GM23338 (cell line): ENCODE results near the gene IL1A. TPM values are rescaled to one million over a fixed set of nuclear protein-coding genes. Genes with fewer than 3 reads are reported as not detected.

Experiments used
- ATAC-seq: fragments of 200-7000 bp; cut with Tn5 transposase; 3 replicates; pipeline ENCODE4 v1.9.1; 2020
- DNase-seq: peaks from one replicate; pipeline ENCODE4 v3.0.0-alpha.2; 2015; ENCODE audit warnings: low spot score
- H2AFZ ChIP-seq: fragments of 200-600 bp; sonication (generic); 2 replicates; pipeline ENCODE4 v1.8.0; 2016; ENCODE audit warnings: antibody characterized with exemption, mild to moderate bottlenecking, moderate library complexity
- H3F3A ChIP-seq: fragments of 200-600 bp; sonication (generic); replicated peaks from 2 replicates; pipeline ENCODE4 v1.8.0; 2017; ENCODE audit warnings: antibody characterized with exemption, mixed run types, low read depth
- H3K27ac ChIP-seq: fragments of 200-600 bp; sonication (generic); 2 replicates; pipeline ENCODE4 v1.6.1; 2016; ENCODE audit warnings: low read depth
- H3K27me3 ChIP-seq: fragments of 200-600 bp; sonication (generic); 2 replicates; pipeline ENCODE4 v1.8.0; 2016; ENCODE audit warnings: mild to moderate bottlenecking, mixed run types, moderate library complexity; ENCODE audit not compliant: insufficient read depth
- H3K36me3 ChIP-seq: fragments of 200-600 bp; sonication (generic); 2 replicates; pipeline ENCODE4 v1.8.0; 2016; ENCODE audit warnings: mild to moderate bottlenecking; ENCODE audit not compliant: insufficient read depth
- H3K4me1 ChIP-seq: fragments of 200-600 bp; sonication (generic); 2 replicates; pipeline ENCODE4 v1.8.0; 2016; ENCODE audit warnings: mild to moderate bottlenecking, moderate library complexity; ENCODE audit not compliant: insufficient read depth
- H3K4me2 ChIP-seq: fragments of 200-600 bp; sonication (generic); 2 replicates; pipeline ENCODE4 v1.7.1; 2017; ENCODE audit warnings: mixed run types
- H3K4me3 ChIP-seq: fragments of 200-600 bp; sonication (generic); 2 replicates; pipeline ENCODE4 v1.6.1; 2016; ENCODE audit warnings: mixed run types
- H3K79me2 ChIP-seq: fragments of 200-600 bp; sonication (generic); replicated peaks from 2 replicates; pipeline ENCODE4 v1.8.0; 2017; ENCODE audit warnings: mild to moderate bottlenecking; ENCODE audit not compliant: insufficient read depth
- H3K9me2 ChIP-seq: fragments of 200-600 bp; sonication (generic); 2 replicates; pipeline ENCODE4 v1.8.0; 2017; ENCODE audit not compliant: insufficient read depth
- H4K20me1 ChIP-seq: fragments of 200-600 bp; sonication (generic); replicated peaks from 2 replicates; pipeline ENCODE4 v1.8.0; 2017; ENCODE audit warnings: mild to moderate bottlenecking; ENCODE audit not compliant: insufficient read depth
- H3K27ac Mint-ChIP-seq: 2 replicates; pipeline ENCODE4 v1.8.0; 2020; ENCODE audit warnings: inconsistent platforms, mild to moderate bottlenecking, moderate library complexity, mixed read lengths
- H3K27me3 Mint-ChIP-seq: 3 replicates; pipeline ENCODE4 v1.8.0; 2022; ENCODE audit warnings: low read depth, mild to moderate bottlenecking, moderate library complexity, mixed read lengths, inconsistent platforms; ENCODE audit not compliant: insufficient read depth, poor library complexity
- H3K36me3 Mint-ChIP-seq: 3 replicates; pipeline ENCODE4 v1.8.0; 2021; ENCODE audit warnings: low read depth, mild to moderate bottlenecking, inconsistent platforms, moderate library complexity, mixed read lengths
- H3K4me1 Mint-ChIP-seq: 3 replicates; pipeline ENCODE4 v1.8.0; 2020; ENCODE audit warnings: mild to moderate bottlenecking, inconsistent platforms, mixed read lengths
- H3K4me3 Mint-ChIP-seq: 3 replicates; pipeline ENCODE4 v1.8.0; 2021; ENCODE audit warnings: moderate library complexity, mild to moderate bottlenecking, inconsistent platforms, mixed read lengths
- H3K9me3 Mint-ChIP-seq: 3 replicates; pipeline ENCODE4 v1.8.0; 2020; ENCODE audit warnings: moderate library complexity, mild to moderate bottlenecking, inconsistent platforms, mixed read lengths
- CREB1 ChIP-seq: fragments of 250-450 bp; sonication (Bioruptor Pico); IDR thresholded peaks from 2 replicates; pipeline ENCODE4 v1.5.0; 2020; ENCODE audit warnings: low read depth, mild to moderate bottlenecking, moderate library complexity
- JUNB ChIP-seq: IDR thresholded peaks from one replicate; pipeline ENCODE4 v1.6.1; 2016; ENCODE audit warnings: antibody characterized with exemption; ENCODE audit not compliant: unreplicated experiment
- POLR2AphosphoS5 ChIP-seq: IDR thresholded peaks from 2 replicates; pipeline ENCODE4 v1.6.1; 2016; ENCODE audit warnings: antibody characterized with exemption, low read depth
- ZNF331 ChIP-seq: fragments of 250-450 bp; sonication (Bioruptor Pico); IDR thresholded peaks from 2 replicates; pipeline ENCODE4 v1.5.0; 2020; ENCODE audit warnings: low read depth, mild to moderate bottlenecking, moderate library complexity
- ZNF462 ChIP-seq: fragments of 250-450 bp; sonication (Bioruptor Pico); IDR thresholded peaks from 2 replicates; pipeline ENCODE4 v1.5.0; 2020; ENCODE audit warnings: mild to moderate bottlenecking, moderate library complexity
- polyA plus RNA-seq: library from polyadenylated mRNA; unstranded; fragments of >200 nt; fragmentation: Nextera tagmentation; extraction: Ambion mirVana; gene quantifications from 2 replicates; pipeline ENCODE4 v1.2.1, GENCODE V29; 2016
- total RNA-seq: library from RNA; depleted of rRNA; stranded (reverse); fragments of >200 nt; shearing (Covaris generic); gene quantifications from 2 replicates; pipeline ENCODE4 v1.2.3, GENCODE V29; 2014
- TF ChIP-seq, protein P1 (sequence below), 2 experiments: fragments of 200-600 bp in 1 of 2; sonication (generic) in 1 of 2; conservative IDR thresholded peaks; 2 replicates each; pipeline versions ENCODE4 v1.5.1 to v1.6.1; 2016 to 2017; ENCODE audit warnings: antibody characterized with exemption in 2 of 2, low read depth in 2 of 2, mild to moderate bottlenecking in 2 of 2, moderate library complexity in 1 of 2

Gene IL1A
- total and polyA plus RNA-seq, 2 experiments from 2014 or later: 0.65 to 0.73 TPM

- no peaks in the 10 kb centered on the region for H3K36me3 ChIP-seq
- peak; percentile 39 for ATAC-seq
- H3K4me1 ChIP-seq: peaks cover 45% of the 10 kb centered on the region
- H3K4me3 ChIP-seq: no peak overlapping the region
- H3K27me3 ChIP-seq: no peaks in the 10 kb centered on the region
- peaks cover 7% of the 10 kb centered on the region for H3K27me3 Mint-ChIP-seq
- no peak overlapping the region for H3K4me2 ChIP-seq
- H3K9me3 Mint-ChIP-seq: no peaks in the 10 kb centered on the region
- H3K9me2 ChIP-seq: no peaks in the 10 kb centered on the region
- no peaks in the 10 kb centered on the region for H3K36me3 Mint-ChIP-seq
- TF ChIP-seq, protein P1, sequence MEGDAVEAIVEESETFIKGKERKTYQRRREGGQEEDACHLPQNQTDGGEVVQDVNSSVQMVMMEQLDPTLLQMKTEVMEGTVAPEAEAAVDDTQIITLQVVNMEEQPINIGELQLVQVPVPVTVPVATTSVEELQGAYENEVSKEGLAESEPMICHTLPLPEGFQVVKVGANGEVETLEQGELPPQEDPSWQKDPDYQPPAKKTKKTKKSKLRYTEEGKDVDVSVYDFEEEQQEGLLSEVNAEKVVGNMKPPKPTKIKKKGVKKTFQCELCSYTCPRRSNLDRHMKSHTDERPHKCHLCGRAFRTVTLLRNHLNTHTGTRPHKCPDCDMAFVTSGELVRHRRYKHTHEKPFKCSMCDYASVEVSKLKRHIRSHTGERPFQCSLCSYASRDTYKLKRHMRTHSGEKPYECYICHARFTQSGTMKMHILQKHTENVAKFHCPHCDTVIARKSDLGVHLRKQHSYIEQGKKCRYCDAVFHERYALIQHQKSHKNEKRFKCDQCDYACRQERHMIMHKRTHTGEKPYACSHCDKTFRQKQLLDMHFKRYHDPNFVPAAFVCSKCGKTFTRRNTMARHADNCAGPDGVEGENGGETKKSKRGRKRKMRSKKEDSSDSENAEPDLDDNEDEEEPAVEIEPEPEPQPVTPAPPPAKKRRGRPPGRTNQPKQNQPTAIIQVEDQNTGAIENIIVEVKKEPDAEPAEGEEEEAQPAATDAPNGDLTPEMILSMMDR (conservative IDR thresholded peaks at IDR 0.05; ENCODE audit: low read depth in 2 of 2): peak in 1 of 2 experiments; percentile 30; a peak in 1 of 4 replicates
- no peak for TF ChIP-seq POLR2AphosphoS5
- no peak overlapping the region for H3K27ac ChIP-seq
- no peaks in the 10 kb centered on the region for H3K79me2 ChIP-seq
- H3F3A ChIP-seq: no peaks in the 10 kb centered on the region
- peak; percentile 28 for DNase-seq
- peaks cover 49% of the 10 kb centered on the region for H3K4me1 Mint-ChIP-seq
- no peak overlapping the region for H3K4me3 Mint-ChIP-seq
- H3K27ac Mint-ChIP-seq: no peak overlapping the region
- no peaks in the 10 kb centered on the region for H4K20me1 ChIP-seq
- H2AFZ ChIP-seq: no peak overlapping the region
Measured at GRCh38 chr2:112817082-112817689, 32.9 kb upstream of the IL1A start.

- no peak overlapping the region for H2AFZ ChIP-seq
- peak; percentile 90 for ATAC-seq
- Mint-ChIP-seq H3K36me3 (no peaks in the 10 kb centered on the region), H3K9me3 (no peaks in the 10 kb centered on the region), H3K4me1 (peaks cover 47% of the 10 kb centered on the region), H3K27ac (no peak overlapping the region), H3K27me3 (peaks cover 4% of the 10 kb centered on the region), H3K4me3 (no peak overlapping the region)
- H3K4me3 ChIP-seq: no peak overlapping the region
- H3K4me1 ChIP-seq: peaks cover 35% of the 10 kb centered on the region
- no peaks in the 10 kb centered on the region for H4K20me1 ChIP-seq
- H3K27me3 ChIP-seq: no peaks in the 10 kb centered on the region
- peak; percentile 81 for DNase-seq
- H3K4me2 ChIP-seq: peak overlapping the region; percentile 41; the same call in 1 of the 2 replicates
- H3K36me3 ChIP-seq: no peaks in the 10 kb centered on the region
- no peaks in the 10 kb centered on the region for H3F3A ChIP-seq
- H3K79me2 ChIP-seq: no peaks in the 10 kb centered on the region
- H3K9me2 ChIP-seq: no peaks in the 10 kb centered on the region; the same call in none of the 2 replicates
- TF ChIP-seq JUNB: no peak
- TF ChIP-seq, protein P1 (conservative IDR thresholded peaks at IDR 0.05; ENCODE audit: low read depth in 2 of 2): no peak
- TF ChIP-seq CREB1 (CRISPR knock-in tag): no peak
- TF ChIP-seq ZNF331 (CRISPR knock-in tag): no peak
- peak; percentile 81 for TF ChIP-seq ZNF462 (CRISPR knock-in tag)
- no peak overlapping the region for H3K27ac ChIP-seq
Measured at GRCh38 chr2:112814278-112814677, 30.0 kb upstream of the IL1A start.
